ENCODE results near the gene ITGA7.

GRCh38 chr12:55718015-55718414, 10.3 kb upstream of the ITGA7 start:
- TF ChIP-seq TAF1 (IDR thresholded peaks at IDR 0.05; ENCODE audit: low read depth) (no peak), ZBTB7A (IDR thresholded peaks at IDR 0.05; ENCODE audit: low read depth) (no peak)

All from Ishikawa (cell line).